AG04450 (cell line): Measurements from ENCODE around the gene RNF220. TPM values are rescaled to one million over a fixed set of nuclear protein-coding genes. Genes with fewer than 3 reads are reported as not detected.

Experiments used
- CTCF ChIA-PET: fragments of 300-600, 350-600 bp; formaldehyde crosslinking; extraction: SDS; loops from one replicate; lab custom pipeline; 2022; ENCODE audit warnings: antibody characterized with exemption, inconsistent platforms; lab: Charles Lee
- POLR2A ChIA-PET: fragments of 350-600 bp; formaldehyde crosslinking; extraction: SDS; loops from one replicate; lab custom pipeline; 2021; ENCODE audit warnings: antibody characterized with exemption, inconsistent platforms; lab: Yijun Ruan, JAX
- DNase-seq: peaks from one replicate; pipeline ENCODE4 v3.0.0-alpha.2; 2011; ENCODE audit warnings: low read depth, low spot score
- H3K27ac ChIP-seq: one replicate; pipeline ENCODE4 v1.5.1; 2012; ENCODE audit warnings: low read depth, low read length, control low read depth
- H3K27me3 ChIP-seq: one replicate; pipeline ENCODE4 v1.6.0; 2012; ENCODE audit warnings: low read length; ENCODE audit not compliant: control insufficient read depth, insufficient read depth
- H3K4me3 ChIP-seq: 2 replicates; pipeline ENCODE4 v1.5.1; 2011; ENCODE audit warnings: mild to moderate bottlenecking, low read depth, low read length, control low read depth
- H3K9me3 ChIP-seq: 2 replicates; pipeline ENCODE4 v1.5.1; 2012; ENCODE audit warnings: low read length; ENCODE audit not compliant: control insufficient read depth, insufficient read depth
- CTCF ChIP-seq: IDR thresholded peaks from 2 replicates; pipeline ENCODE4 v1.5.1; 2011; ENCODE audit warnings: low read depth, low read length, control low read depth, inconsistent platforms
- polyA plus RNA-seq: library from polyadenylated mRNA; depleted of rRNA; stranded (reverse); fragments of >200 nt; gene quantifications from 2 replicates; pipeline ENCODE4 v1.2.3, GENCODE V29; 2011

RNF220 gene
- polyA plus RNA-seq, 1 experiment = 46.4 TPM

DNA sequence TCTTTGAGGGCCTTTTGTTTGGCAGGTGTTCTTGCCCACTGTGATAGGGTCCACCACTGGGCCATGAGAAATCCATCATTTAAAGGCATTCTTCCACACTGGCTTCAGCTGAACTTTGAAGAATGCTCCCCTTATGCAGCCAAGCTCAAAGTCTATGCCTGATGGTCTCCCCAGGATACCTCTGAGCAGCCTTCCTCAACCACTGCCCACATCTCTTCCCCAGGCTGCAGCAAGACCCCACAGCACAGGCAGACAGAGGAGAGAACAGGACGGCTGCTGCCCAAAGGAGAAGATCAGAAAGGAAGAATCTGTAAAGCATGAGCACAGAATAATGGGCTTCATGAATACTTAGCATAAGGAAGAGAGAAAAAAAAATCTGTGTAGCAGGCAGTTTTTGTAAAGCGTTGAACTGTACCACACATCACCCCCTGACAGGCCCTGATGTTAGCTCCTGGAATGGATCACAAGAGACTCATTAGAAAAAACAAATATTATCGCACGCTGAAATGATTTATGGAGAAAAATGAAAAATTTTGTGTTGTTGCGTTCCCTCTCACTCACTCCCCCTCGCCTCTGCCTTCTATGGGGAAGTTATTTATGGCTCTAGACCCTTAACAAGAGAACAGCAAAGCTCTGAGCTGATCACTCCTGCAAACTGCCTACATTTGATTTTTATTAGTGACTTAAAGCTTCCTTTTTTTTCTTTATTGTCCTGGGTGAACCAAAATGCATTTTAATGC, 135.1 kb downstream of the RNF220 start:
- ChIA-PET POLR2A (no interaction called here), CTCF (interaction anchor here (0.6 kb wide), 1 partner anchor 94 kb away, joined by 4 read pairs; no protein-coding TSS in a partner anchor)
- no peak for DNase-seq
- Histone ChIP-seq H3K9me3 (no peaks in the 10 kb centered on the region), H3K4me3 (no peak overlapping the region), H3K27me3 (peaks cover 33% of the 10 kb centered on the region), H3K27ac (no peak overlapping the region)
- TF ChIP-seq CTCF = no peak

DNA sequence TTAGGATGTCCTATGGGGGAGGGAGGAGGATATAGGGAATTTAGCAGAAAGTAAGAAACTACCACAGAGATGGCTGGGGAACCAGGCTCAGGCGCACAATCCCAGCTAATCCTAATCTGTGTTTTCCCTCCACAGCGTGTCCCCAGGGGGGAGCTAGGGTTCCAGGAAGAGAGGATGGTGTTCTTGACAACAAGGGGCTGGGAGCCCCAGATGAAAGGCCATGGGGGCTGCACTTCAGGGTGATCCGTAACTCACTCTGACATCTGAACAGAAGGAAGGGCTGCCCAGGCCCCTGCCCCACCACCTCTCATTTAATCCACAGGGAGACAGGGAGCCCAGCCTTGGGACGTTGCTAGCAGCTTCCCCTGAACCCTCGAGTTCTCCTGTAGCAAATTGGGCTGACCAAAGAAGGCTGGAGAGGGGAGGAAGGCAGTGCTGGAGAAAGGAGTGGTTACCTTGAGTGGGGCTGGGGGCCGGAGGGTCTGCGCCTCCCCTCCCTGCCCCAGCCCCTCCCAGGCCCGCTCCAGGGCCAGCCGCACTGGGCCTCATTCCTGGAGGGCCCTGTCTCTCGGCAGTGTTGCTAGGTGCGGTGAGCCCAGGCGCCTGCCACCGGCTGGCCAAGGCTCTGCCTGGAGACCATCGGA, 137.5 kb downstream of the RNF220 start:
- CTCF ChIA-PET = no interaction called here
- POLR2A ChIA-PET = no interaction called here
- H3K4me3 ChIP-seq = no peak overlapping the region
- no peak for DNase-seq
- no peaks in the 10 kb centered on the region for H3K9me3 ChIP-seq
- no peak overlapping the region for H3K27ac ChIP-seq
- no peak for TF ChIP-seq CTCF
- peaks cover 37% of the 10 kb centered on the region for H3K27me3 ChIP-seq

DNA sequence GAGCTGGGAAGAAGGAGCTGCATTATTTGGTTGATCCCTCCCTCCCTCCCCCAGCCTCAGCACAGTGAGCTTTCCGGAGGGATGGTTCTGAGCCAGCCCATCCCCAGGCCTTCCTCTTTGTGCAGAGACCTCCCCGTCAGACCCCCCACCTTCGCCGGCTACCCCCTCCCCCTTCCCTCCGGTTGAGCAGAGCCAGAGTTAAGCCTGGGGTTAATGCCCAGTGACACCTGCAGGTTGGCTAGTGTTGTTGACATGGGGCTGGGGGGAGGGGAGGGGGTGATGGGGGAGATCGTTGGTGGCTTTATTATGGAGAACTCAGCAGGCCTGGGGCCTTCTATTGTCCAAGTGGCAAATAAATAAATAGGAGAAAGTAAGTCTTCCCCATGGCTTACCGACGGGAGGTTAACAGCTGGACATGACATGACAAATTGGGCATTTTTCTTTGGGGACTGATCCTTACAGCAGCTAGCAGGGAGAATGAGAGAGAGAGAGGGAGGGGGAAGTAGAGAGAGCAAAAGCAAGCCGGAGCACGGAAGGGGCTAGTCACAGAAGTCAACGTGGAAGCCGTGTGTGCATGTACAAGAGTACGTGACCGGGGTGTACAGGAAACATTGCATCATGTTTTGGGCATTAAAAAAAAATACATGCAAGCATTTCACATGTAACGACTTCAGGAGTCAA, 138.1 kb downstream of the RNF220 start:
- TF ChIP-seq CTCF = no peak
- no peak overlapping the region for H3K4me3 ChIP-seq
- ChIA-PET POLR2A (no interaction called here), CTCF (no interaction called here)
- no peak overlapping the region for H3K27ac ChIP-seq
- H3K27me3 ChIP-seq = peaks cover 37% of the 10 kb centered on the region
- DNase-seq = no peak
- H3K9me3 ChIP-seq = no peaks in the 10 kb centered on the region

DNA sequence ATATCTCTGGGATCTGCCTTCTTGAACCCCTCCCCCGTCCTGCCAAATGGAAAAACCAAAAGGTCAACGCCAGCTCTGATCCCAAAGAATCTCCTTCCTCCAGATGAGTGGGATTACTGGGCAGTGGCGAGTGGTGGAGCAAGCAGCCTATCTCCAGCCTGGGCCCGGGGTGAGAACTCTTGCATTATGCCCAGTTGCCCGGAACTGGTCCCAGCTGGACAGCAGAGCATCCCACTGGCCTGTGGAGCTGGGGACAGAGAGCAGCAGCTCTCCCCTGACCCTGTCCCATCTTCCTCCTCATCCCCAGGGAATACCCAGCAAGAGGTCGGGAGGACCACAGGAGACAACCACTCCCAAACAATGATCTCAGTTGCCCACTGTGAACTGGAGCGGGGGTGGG, 138.7 kb downstream of the RNF220 start:
- CTCF ChIA-PET = no interaction called here
- H3K4me3 ChIP-seq = no peak overlapping the region
- H3K27me3 ChIP-seq = peaks cover 37% of the 10 kb centered on the region
- TF ChIP-seq CTCF = no peak
- POLR2A ChIA-PET = no interaction called here
- no peak for DNase-seq
- H3K27ac ChIP-seq = no peak overlapping the region
- H3K9me3 ChIP-seq = no peaks in the 10 kb centered on the region

DNA sequence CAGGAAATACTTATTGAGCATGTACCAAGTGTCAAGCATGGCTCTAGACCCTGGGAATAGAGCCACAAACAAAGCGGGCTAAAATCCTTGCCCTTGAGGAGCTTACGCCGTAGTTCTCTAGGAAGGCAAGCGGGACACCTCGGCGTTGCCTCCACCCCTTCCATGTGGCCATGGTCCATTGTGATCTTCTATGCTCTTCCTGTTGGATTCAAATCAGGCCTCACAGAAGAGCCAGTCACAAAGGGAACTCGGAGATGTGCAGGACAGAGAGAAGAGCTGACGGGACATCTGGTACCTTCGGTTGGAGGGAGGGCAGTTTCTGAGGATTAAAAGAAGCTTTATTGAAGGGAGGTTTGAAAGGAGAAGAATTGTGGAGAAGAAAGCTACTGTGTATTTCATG, 139.9 kb downstream of the RNF220 start:
- ChIA-PET CTCF (no interaction called here), POLR2A (no interaction called here)
- Histone ChIP-seq H3K9me3 (no peaks in the 10 kb centered on the region), H3K4me3 (no peak overlapping the region), H3K27ac (no peak overlapping the region), H3K27me3 (peaks cover 40% of the 10 kb centered on the region)
- no peak for TF ChIP-seq CTCF
- no peak for DNase-seq
